AG04450 (cell line): ENCODE results near the gene GALNT12. TPM values are rescaled to one million over a fixed set of nuclear protein-coding genes. Genes with fewer than 3 reads are reported as not detected.
A peak's percentile ranks its signal among the peaks of the same experiment; 100 is the strongest.

Source experiments
- CTCF ChIA-PET: fragments of 300-600, 350-600 bp; formaldehyde crosslinking; extraction: SDS; loops from one replicate; lab custom pipeline; 2022; ENCODE audit warnings: antibody characterized with exemption, inconsistent platforms; lab: Charles Lee
- POLR2A ChIA-PET: fragments of 350-600 bp; formaldehyde crosslinking; extraction: SDS; loops from one replicate; lab custom pipeline; 2021; ENCODE audit warnings: antibody characterized with exemption, inconsistent platforms; lab: Yijun Ruan, JAX
- DNase-seq: peaks from one replicate; pipeline ENCODE4 v3.0.0-alpha.2; 2011; ENCODE audit warnings: low read depth, low spot score
- H3K27ac ChIP-seq: one replicate; pipeline ENCODE4 v1.5.1; 2012; ENCODE audit warnings: low read depth, low read length, control low read depth
- H3K27me3 ChIP-seq: one replicate; pipeline ENCODE4 v1.6.0; 2012; ENCODE audit warnings: low read length; ENCODE audit not compliant: control insufficient read depth, insufficient read depth
- H3K4me3 ChIP-seq: 2 replicates; pipeline ENCODE4 v1.5.1; 2011; ENCODE audit warnings: mild to moderate bottlenecking, low read depth, low read length, control low read depth
- H3K9me3 ChIP-seq: 2 replicates; pipeline ENCODE4 v1.5.1; 2012; ENCODE audit warnings: low read length; ENCODE audit not compliant: control insufficient read depth, insufficient read depth
- CTCF ChIP-seq: IDR thresholded peaks from 2 replicates; pipeline ENCODE4 v1.5.1; 2011; ENCODE audit warnings: low read depth, low read length, control low read depth, inconsistent platforms
- polyA plus RNA-seq: library from polyadenylated mRNA; depleted of rRNA; stranded (reverse); fragments of >200 nt; gene quantifications from 2 replicates; pipeline ENCODE4 v1.2.3, GENCODE V29; 2011

The GALNT12 gene
- polyA plus RNA-seq, 1 experiment, result 4.2 TPM

DNA sequence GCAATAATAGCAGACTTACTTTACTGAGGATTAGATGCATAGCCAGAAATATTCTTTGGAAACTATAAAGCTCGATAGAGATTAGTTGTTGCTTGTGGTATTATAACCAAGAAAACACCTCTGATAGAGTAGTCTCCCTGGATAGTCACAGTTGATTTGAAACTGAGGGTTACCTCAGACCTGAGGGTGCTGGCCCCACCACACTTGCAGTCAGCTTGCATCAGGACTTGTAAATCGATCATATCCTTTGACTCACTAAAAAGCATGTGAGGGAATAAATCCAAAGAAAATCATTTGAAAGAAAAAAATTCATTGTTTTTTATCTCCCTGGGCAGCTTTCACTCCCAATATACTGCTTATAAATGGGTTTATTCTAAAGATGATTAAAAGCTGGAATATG lies 39.4 kb downstream of the GALNT12 start:
- Histone ChIP-seq H3K27ac (no peak overlapping the region), H3K4me3 (no peak overlapping the region), H3K9me3 (no peaks in the 10 kb centered on the region), H3K27me3 (peaks cover 17% of the 10 kb centered on the region)
- ChIA-PET CTCF (interaction anchor here (0.7 to 6.2 kb wide), 12 partner anchors 10 to 355 kb away, joined by 3 to 86 read pairs (median 8); no protein-coding TSS in a partner anchor), POLR2A (no interaction called here)
- DNase-seq, result no peak
- no peak for TF ChIP-seq CTCF

DNA sequence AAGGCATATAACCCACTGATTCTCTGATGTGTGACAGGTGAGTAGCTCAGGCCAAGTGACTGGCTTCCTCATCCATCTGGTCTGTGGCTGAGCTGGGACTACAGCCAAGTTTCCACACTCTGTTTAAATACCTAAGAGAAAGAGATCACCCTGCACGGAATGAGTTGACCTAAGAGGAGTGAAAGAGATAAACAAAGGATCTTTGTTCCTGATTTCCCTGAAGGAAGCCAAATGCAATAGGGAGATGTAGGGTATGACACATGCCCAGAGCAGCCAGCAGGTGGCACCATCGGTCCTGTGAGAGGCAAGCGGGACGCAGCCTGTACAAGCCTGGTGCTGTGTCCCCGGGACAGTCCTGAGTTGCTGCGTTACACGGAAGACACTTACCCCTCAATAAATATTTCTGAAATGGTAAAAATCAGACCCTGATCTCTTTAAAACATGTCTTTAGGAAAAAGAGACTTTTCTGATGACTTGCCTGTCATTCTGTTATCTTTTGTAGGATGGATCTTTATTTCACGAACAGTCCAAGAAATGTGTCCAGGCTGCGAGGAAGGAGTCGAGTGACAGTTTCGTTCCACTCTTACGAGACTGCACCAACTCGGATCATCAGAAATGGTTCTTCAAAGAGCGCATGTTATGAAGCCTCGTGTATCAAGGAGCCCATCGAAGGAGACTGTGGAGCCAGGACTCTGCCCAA lies 41.1 kb downstream of the GALNT12 start:
- H3K4me3 ChIP-seq, result peak overlapping the region; percentile 11
- DNase-seq, result peak; percentile 90
- peak overlapping the region; percentile 32 for H3K27ac ChIP-seq
- peaks cover 15% of the 10 kb centered on the region for H3K27me3 ChIP-seq
- ChIA-PET POLR2A (interaction anchor here (0.5 to 1.1 kb wide), 4 partner anchors 57 to 285 kb away, joined by 3 to 4 read pairs (median 3); partner anchors contain the start of gene TGFBR1), CTCF (interaction anchor here (0.6 to 6.2 kb wide), 36 partner anchors 9 to 353 kb away, joined by 3 to 86 read pairs (median 4); no protein-coding TSS in a partner anchor)
- no peaks in the 10 kb centered on the region for H3K9me3 ChIP-seq
- peak; percentile 96 for TF ChIP-seq CTCF

GRCh38 chr9:98849563-98849962 lies 42.1 kb downstream of the GALNT12 start:
- Histone ChIP-seq H3K4me3 (no peak overlapping the region), H3K27ac (no peak overlapping the region), H3K9me3 (no peaks in the 10 kb centered on the region), H3K27me3 (peaks cover 11% of the 10 kb centered on the region)
- no peak for TF ChIP-seq CTCF
- DNase-seq, result no peak
- ChIA-PET CTCF (interaction anchor here (0.6 to 6.2 kb wide), 18 partner anchors 8 to 335 kb away, joined by 3 to 86 read pairs (median 6); no protein-coding TSS in a partner anchor), POLR2A (interaction anchor here (0.6 to 1.1 kb wide), 2 partner anchors 56 to 255 kb away, joined by 3 to 4 read pairs; partner anchors contain the start of gene TGFBR1)

DNA sequence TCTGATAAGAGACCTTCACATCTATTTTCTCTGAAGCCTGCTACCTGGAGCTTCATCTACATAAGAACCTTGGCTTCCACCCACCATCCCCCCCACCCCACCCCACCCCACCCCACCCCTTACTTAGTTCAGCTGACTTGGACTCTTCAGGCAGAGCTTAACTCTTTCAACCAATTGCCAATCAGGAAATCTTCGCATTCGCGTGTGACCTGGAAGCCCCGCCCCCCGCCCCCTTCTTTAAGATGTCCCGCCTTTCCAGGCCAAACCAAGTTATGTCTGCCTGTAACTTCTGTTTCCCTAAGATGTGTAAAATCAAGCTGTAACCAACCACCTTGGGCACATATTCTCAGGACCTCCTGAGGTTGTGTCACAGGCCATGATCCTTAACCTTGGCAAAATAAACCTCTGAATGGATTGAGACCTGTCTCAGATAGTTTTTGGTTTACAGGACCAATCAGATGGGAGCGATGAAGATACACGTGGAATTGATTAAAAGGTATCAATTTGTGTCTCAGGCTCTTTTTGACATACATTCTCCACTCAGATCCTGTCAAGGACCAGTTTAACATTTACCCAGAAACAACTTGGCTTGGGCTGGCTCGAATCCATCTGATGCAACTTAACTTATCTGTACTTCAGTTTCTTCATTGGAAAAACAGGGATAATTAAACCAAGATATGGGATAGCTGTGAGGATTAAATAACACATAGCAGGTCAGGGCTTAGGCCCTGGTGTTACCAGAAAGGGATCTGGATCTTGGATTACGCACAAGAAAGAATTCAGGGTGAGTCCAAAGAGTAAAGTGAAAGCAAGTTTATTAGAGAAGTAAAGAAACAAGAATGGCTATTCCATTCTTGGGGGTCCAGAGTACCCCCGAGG lies 43.6 kb downstream of the GALNT12 start:
- H3K9me3 ChIP-seq, result no peaks in the 10 kb centered on the region
- H3K27me3 ChIP-seq, result no peaks in the 10 kb centered on the region
- H3K27ac ChIP-seq, result no peak overlapping the region
- ChIA-PET POLR2A (interaction anchor here (0.6 kb wide), 1 partner anchor 247 kb away, joined by 3 read pairs; no protein-coding TSS in a partner anchor), CTCF (interaction anchor here (1.4 to 6.2 kb wide), 4 partner anchors 10 to 290 kb away, joined by 4 to 86 read pairs (median 11); no protein-coding TSS in a partner anchor)
- no peak overlapping the region for H3K4me3 ChIP-seq
- TF ChIP-seq CTCF, result no peak
- no peak for DNase-seq
